Left renal cortex interstitium (tissue), 4 donors: Measurements from ENCODE around the gene C17orf67. TPM values are rescaled to one million over a fixed set of nuclear protein-coding genes. Genes with fewer than 3 reads are reported as not detected.

Experiments
- DNase-seq, 4 donors: peaks; one replicate each; pipeline ENCODE4 v3.0.0-alpha.2; 2013; ENCODE audit warnings: low read depth in 4 of 4, low spot score in 2 of 4, missing footprints in 1 of 4
- polyA plus RNA-seq, 4 donors: library from polyadenylated mRNA; unstranded; fragments of 120-200 nt; gene quantifications; one replicate each; pipeline ENCODE4 v1.2.1, GENCODE V29; 2013; ENCODE audit not compliant: insufficient read length in 4 of 4

The C17orf67 gene
- polyA plus RNA-seq, 4 donors: 0.65 to 1.8 (median 1.5) TPM

DNA sequence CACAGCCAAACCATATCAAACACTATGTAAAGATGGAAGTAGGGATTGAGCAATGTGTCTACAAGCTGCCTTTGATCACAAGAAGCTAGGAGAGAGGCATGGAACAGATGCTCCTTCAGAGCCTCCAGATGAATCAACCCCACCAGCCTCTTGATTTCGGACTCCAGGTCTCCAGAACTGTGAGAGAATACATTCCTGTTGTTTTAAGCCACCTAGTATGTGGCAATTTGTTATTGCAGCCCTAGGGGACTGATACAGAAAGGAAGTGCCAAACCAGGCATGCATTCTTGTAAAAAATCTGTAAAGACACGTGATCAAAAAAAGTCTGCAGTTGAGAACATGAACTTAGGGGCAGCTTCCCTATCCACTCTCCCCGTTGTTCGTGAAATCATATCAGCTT, 91.1 kb downstream of the C17orf67 start:
- DNase-seq: no peak

Other genes starting within 250 kb of the C17orf67 start
- gene NOG, start 240.2 kb downstream of the C17orf67 start, polyA plus RNA-seq: 1 to 10 TPM; 1.1 to 2.3 (median 1.8) TPM
- 1 to 10 TPM; 2.9 to 7.0 (median 4.5) TPM for gene DGKE, start 231 bp upstream of the C17orf67 start, polyA plus RNA-seq
- gene TRIM25, start 80.1 kb upstream of the C17orf67 start, polyA plus RNA-seq: 10 to 100 TPM; 26.1 to 34.0 (median 30.1) TPM
- 10 to 100 TPM; 28.1 to 34.4 (median 31.2) TPM for gene COIL, start 127.1 kb upstream of the C17orf67 start, polyA plus RNA-seq
- gene SCPEP1, start 144.2 kb upstream of the C17orf67 start, polyA plus RNA-seq: 100 to 1,000 TPM in 1 of 4 donors, 10 to 100 TPM in 3; 86.7 to 122 (median 97.9) TPM